Mesenchymal stem cell (in vitro differentiated cells and primary cell): ENCODE measurements around the gene ENOSF1.

Experiments used
- DNase-seq: peaks from one replicate; pipeline ENCODE4 v3.0.0-alpha.2; 2013
- H2AFZ ChIP-seq: one replicate; pipeline ENCODE4 v1.6.1; 2013; ENCODE audit warnings: low read depth, mild to moderate bottlenecking, control low read depth, inconsistent platforms, low read length, moderate library complexity
- H2AK5ac ChIP-seq: 2 replicates; pipeline ENCODE4 v1.6.1; 2013; ENCODE audit warnings: low read length, moderate library complexity, mild to moderate bottlenecking, inconsistent platforms; ENCODE audit not compliant: severe bottlenecking
- H2BK120ac ChIP-seq: one replicate; pipeline ENCODE4 v1.6.1; 2013; ENCODE audit warnings: low read depth, mild to moderate bottlenecking, inconsistent platforms, low read length, moderate library complexity
- H2BK12ac ChIP-seq, 2 experiments: one replicate each; pipeline ENCODE4 v1.6.1; 2013; ENCODE audit warnings: inconsistent platforms in 2 of 2, low read length in 2 of 2, mild to moderate bottlenecking in 2 of 2, moderate library complexity in 2 of 2, control low read depth in 1 of 2
- H2BK15ac ChIP-seq: one replicate; pipeline ENCODE4 v1.6.1; 2013; ENCODE audit warnings: mild to moderate bottlenecking, low read depth, inconsistent platforms; ENCODE audit not compliant: poor library complexity, severe bottlenecking
- H2BK5ac ChIP-seq: 2 replicates; pipeline ENCODE4 v1.6.1; 2013; ENCODE audit warnings: low read depth, mild to moderate bottlenecking, low read length, control low read depth, inconsistent platforms; ENCODE audit not compliant: poor library complexity, severe bottlenecking
- H3K14ac ChIP-seq, 2 experiments: one replicate each; pipeline ENCODE4 v1.6.1; 2013; ENCODE audit warnings: inconsistent platforms in 2 of 2, low read length in 2 of 2, control low read depth in 1 of 2, mild to moderate bottlenecking in 1 of 2, moderate library complexity in 1 of 2
- H3K18ac ChIP-seq, 2 experiments: one replicate each; pipeline ENCODE4 v1.6.1; 2013; ENCODE audit warnings: inconsistent platforms in 2 of 2, low read length in 2 of 2, control low read depth in 1 of 2, low read depth in 1 of 2, mild to moderate bottlenecking in 1 of 2
- H3K23ac ChIP-seq, 2 experiments: one replicate each; pipeline ENCODE4 v1.6.1; 2013; ENCODE audit warnings: inconsistent platforms in 2 of 2, low read length in 2 of 2, mild to moderate bottlenecking in 2 of 2, moderate library complexity in 2 of 2, control low read depth in 1 of 2
- H3K27ac ChIP-seq: 2 replicates; pipeline ENCODE4 v1.5.1; 2013; ENCODE audit warnings: mild to moderate bottlenecking, moderate library complexity, low read length, control low read depth, inconsistent platforms; ENCODE audit not compliant: poor library complexity, severe bottlenecking
- H3K27me3 ChIP-seq, 2 experiments: 2 replicates each; pipeline versions ENCODE4 v1.6.1 to v1.7.0; 2013; ENCODE audit warnings: low read length in 2 of 2, mild to moderate bottlenecking in 2 of 2, moderate library complexity in 2 of 2, control low read depth in 1 of 2, inconsistent platforms in 1 of 2; ENCODE audit not compliant: control insufficient read depth in 1 of 2, insufficient read depth in 1 of 2
- H3K36me3 ChIP-seq, 2 experiments: 2 replicates each; pipeline versions ENCODE4 v1.6.1 to v1.7.0; 2013; ENCODE audit warnings: low read length in 2 of 2, control low read depth in 1 of 2, inconsistent platforms in 1 of 2, low read depth in 1 of 2, mild to moderate bottlenecking in 1 of 2; ENCODE audit not compliant: insufficient read depth in 2 of 2, control insufficient read depth in 1 of 2
- H3K4ac ChIP-seq, 2 experiments: one replicate each; pipeline ENCODE4 v1.6.1; 2013; ENCODE audit warnings: inconsistent platforms in 2 of 2, low read length in 2 of 2, mild to moderate bottlenecking in 2 of 2, moderate library complexity in 2 of 2, control low read depth in 1 of 2, low read depth in 1 of 2
- H3K4me1 ChIP-seq: 2 replicates; pipeline ENCODE4 v1.6.1; 2013; ENCODE audit warnings: low read depth, low read length, control low read depth; ENCODE audit not compliant: control insufficient read depth, insufficient read depth
- H3K4me2 ChIP-seq: 2 replicates; pipeline ENCODE4 v1.6.1; 2013; ENCODE audit warnings: low read length, mild to moderate bottlenecking, inconsistent platforms; ENCODE audit not compliant: poor library complexity, severe bottlenecking
- H3K4me3 ChIP-seq, 2 experiments: 2 replicates each; pipeline versions ENCODE4 v1.5.1 to v1.7.0; 2013; ENCODE audit warnings: low read length in 2 of 2, mild to moderate bottlenecking in 2 of 2, control low read depth in 1 of 2, low read depth in 1 of 2; ENCODE audit not compliant: insufficient read depth in 1 of 2
- H3K79me1 ChIP-seq: replicated peaks from 2 replicates; pipeline ENCODE4 v1.6.1; 2013; ENCODE audit warnings: mild to moderate bottlenecking, control low read depth, low read length, inconsistent platforms; ENCODE audit not compliant: poor library complexity, severe bottlenecking
- H3K9ac ChIP-seq: 2 replicates; pipeline ENCODE4 v1.7.0; 2013; ENCODE audit warnings: mild to moderate bottlenecking, low read length, moderate library complexity
- H3K9me3 ChIP-seq: 2 replicates; pipeline ENCODE4 v1.7.0; 2013; ENCODE audit warnings: mild to moderate bottlenecking, low read length; ENCODE audit not compliant: control insufficient read depth
- H4K8ac ChIP-seq: one replicate; pipeline ENCODE4 v1.6.1; 2013; ENCODE audit warnings: inconsistent platforms, mild to moderate bottlenecking, low read length, moderate library complexity
- H4K91ac ChIP-seq: one replicate; pipeline ENCODE4 v1.6.1; 2013; ENCODE audit warnings: mild to moderate bottlenecking, low read length, inconsistent platforms
- WGBS: methylation state at CpG from one replicate; pipeline ENCODE4 v1.1.7; 2013; ENCODE audit warnings: mixed read lengths; 5-methylcytosine and 5-hydroxymethylcytosine counted together

The ENOSF1 gene

DNA sequence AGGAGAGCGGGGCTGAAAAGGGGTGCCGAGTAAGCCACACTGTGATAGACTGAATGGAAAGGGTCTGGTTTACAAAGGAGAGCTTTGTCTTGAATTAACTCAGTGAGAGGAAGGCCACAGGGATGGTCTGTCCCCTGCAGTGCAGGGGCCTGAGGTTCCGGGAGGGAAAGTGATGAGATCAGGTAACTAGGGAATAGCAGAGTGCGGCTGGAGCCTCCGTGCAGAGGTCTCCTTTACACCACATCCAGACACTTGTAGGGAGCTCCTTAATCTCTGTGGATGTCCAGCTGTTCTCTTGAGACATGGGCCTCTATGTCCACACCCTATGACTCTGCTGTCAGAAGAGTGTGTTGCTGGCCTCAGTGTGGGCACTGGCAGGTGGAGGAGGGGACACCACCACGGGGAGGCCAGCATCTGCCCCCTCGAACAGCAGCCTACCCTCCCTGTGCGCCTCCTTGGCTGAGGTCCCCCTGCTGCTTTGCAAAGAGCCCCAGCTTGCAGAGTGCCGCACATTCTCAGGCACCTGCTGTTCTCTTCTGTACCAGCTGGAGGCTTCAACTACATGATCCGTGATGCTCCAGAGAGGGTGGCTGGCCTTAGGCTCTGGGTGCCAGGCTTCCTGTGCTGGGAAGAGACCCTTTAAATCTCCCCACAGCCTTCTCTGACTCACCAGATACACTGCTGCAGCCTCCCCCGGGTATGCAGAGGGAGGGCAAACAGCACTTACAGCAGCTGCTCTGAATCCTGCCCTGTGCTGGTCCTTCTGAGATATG, 25.9 kb downstream of the ENOSF1 start:
- Histone ChIP-seq H3K4me1 (peaks cover 7% of the 10 kb centered on the region), H3K27me3 (no peaks in the 10 kb centered on the region), H2AFZ (no peak overlapping the region), H3K23ac (no peak overlapping the region), H3K9ac (no peak overlapping the region), H3K4ac (no peak overlapping the region), H3K9me3 (no peaks in the 10 kb centered on the region), H3K79me1 (peaks cover 2% of the 10 kb centered on the region), H3K14ac (no peak overlapping the region), H2BK120ac (no peak overlapping the region), H2BK15ac (no peak overlapping the region), H3K27ac (no peak overlapping the region), H2AK5ac (no peak overlapping the region), H3K36me3 (peaks cover 37 to 88% of the 10 kb centered on the region in 2 experiments), H3K4me3 (no peak overlapping the region), H2BK5ac (no peak overlapping the region), H4K91ac (no peak overlapping the region), H3K4me2 (no peak overlapping the region), H3K18ac (no peak overlapping the region), H2BK12ac (no peak overlapping the region), H4K8ac (no peak overlapping the region)
- 86% methylated on average over 9 of the region's 11 CpGs for WGBS
- no peak for DNase-seq

DNA sequence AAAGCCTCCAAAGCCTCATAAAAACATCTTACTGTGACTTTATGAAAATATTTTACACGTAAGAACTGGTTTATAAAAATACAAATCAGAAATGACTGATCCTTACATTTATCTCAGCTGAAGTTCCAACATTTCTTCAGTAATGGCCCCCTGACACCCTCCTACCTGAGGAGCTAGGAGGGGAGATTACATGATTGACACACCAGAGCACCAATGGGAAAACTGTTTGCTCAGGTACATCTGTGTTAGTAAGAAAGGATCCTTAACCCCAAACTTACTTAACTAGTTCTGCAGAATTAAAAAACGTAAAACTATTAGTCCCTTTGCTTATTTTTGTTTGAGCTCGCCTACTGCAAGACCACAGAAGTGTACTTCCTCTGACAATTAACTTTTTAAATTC, 27.0 kb downstream of the ENOSF1 start:
- H3K14ac ChIP-seq = no peak overlapping the region
- H4K8ac ChIP-seq = no peak overlapping the region
- WGBS = 97% methylated on average over 3 of the region's 3 CpGs
- no peak overlapping the region for H2BK5ac ChIP-seq
- H3K4me3 ChIP-seq = no peak overlapping the region
- DNase-seq = no peak
- peaks cover 5% of the 10 kb centered on the region for H3K79me1 ChIP-seq
- no peak overlapping the region for H3K18ac ChIP-seq
- H2BK120ac ChIP-seq = no peak overlapping the region
- no peaks in the 10 kb centered on the region for H3K9me3 ChIP-seq
- H2BK12ac ChIP-seq = no peak overlapping the region
- no peaks in the 10 kb centered on the region for H3K27me3 ChIP-seq
- H4K91ac ChIP-seq = no peak overlapping the region
- no peak overlapping the region for H3K4me2 ChIP-seq
- H3K9ac ChIP-seq = no peak overlapping the region
- no peak overlapping the region for H3K4ac ChIP-seq
- peaks cover 7% of the 10 kb centered on the region for H3K4me1 ChIP-seq
- no peak overlapping the region for H3K27ac ChIP-seq
- H3K36me3 ChIP-seq = peaks cover 42 to 85% of the 10 kb centered on the region in 2 experiments
- H3K23ac ChIP-seq = no peak overlapping the region
- H2BK15ac ChIP-seq = no peak overlapping the region
- H2AK5ac ChIP-seq = no peak overlapping the region
- H2AFZ ChIP-seq = no peak overlapping the region

DNA sequence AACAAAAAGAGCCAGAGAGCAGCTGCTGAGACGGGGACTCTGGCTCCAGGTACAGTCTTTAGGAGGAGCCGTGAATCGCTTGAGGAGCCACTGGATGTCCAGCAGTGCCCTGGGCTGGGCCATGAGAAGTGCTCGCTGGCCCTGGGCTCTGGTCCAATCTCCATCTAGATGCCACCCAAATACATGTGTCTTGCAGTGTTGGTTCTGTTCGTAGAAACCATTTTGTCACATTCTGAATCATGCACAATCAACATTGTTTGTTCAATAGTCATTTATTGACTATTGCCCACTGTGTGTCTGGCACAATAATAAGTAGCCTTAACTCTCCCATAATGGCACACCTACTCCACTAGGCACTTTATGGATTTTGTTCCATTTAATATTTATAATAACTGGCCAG, 28.9 kb downstream of the ENOSF1 start:
- Histone ChIP-seq H2BK15ac (no peak overlapping the region), H3K14ac (no peak overlapping the region), H2AK5ac (no peak overlapping the region), H3K4me3 (no peak overlapping the region), H3K9ac (no peak overlapping the region), H3K4me2 (no peak overlapping the region), H2AFZ (no peak overlapping the region), H4K8ac (no peak overlapping the region), H3K9me3 (no peaks in the 10 kb centered on the region), H3K4ac (no peak overlapping the region), H3K79me1 (peaks cover 3% of the 10 kb centered on the region), H2BK120ac (no peak overlapping the region), H4K91ac (no peak overlapping the region), H2BK12ac (no peak overlapping the region), H3K23ac (no peak overlapping the region), H3K4me1 (peaks cover 7% of the 10 kb centered on the region), H2BK5ac (no peak overlapping the region), H3K27me3 (no peaks in the 10 kb centered on the region), H3K36me3 (peaks cover 41 to 87% of the 10 kb centered on the region in 2 experiments), H3K27ac (no peak overlapping the region), H3K18ac (no peak overlapping the region)
- 90% methylated on average over 5 of the region's 5 CpGs for WGBS
- DNase-seq = no peak

DNA sequence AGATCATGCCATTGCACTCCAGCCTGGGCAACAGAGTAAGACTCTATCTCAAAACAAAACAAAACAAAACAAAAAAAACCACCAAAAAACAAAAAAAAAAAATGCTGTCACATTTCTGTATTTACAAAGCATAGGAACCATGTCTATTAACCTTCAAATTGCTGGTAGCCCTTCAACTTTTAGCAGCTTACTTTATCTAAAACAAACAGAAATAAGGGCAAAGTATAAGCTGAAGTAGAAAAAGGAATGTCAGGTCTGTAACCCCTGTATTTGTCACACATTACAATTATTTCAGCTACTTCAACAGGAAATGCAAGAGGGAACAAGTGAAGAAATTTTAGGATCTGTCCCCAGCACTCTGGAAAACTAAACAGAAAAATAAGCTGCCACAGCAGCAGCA, 29.6 kb downstream of the ENOSF1 start:
- no peak for DNase-seq
- Histone ChIP-seq H3K18ac (no peak overlapping the region), H3K79me1 (peaks cover 5% of the 10 kb centered on the region), H2AK5ac (no peak overlapping the region), H2AFZ (no peak overlapping the region), H2BK15ac (no peak overlapping the region), H3K23ac (no peak overlapping the region), H2BK120ac (no peak overlapping the region), H3K9me3 (no peaks in the 10 kb centered on the region), H3K4me1 (peaks cover 7% of the 10 kb centered on the region), H4K91ac (no peak overlapping the region), H3K27me3 (no peaks in the 10 kb centered on the region), H3K14ac (no peak overlapping the region), H3K27ac (no peak overlapping the region), H4K8ac (no peak overlapping the region), H2BK5ac (no peak overlapping the region), H2BK12ac (no peak overlapping the region), H3K4ac (no peak overlapping the region), H3K4me3 (no peak overlapping the region), H3K4me2 (no peak overlapping the region), H3K36me3 (peaks cover 42 to 88% of the 10 kb centered on the region in 2 experiments), H3K9ac (no peak overlapping the region)
